GM19397 (cell line): ENCODE measurements around the gene IDI1.
"Not testable (repeated sequence)": the region's sequence is repeated elsewhere in the genome, so short reads cannot be mapped to it uniquely, and the experiment has no call there.

ENCODE experiments used
- ATAC-seq: cut with Tn5 transposase; IDR thresholded peaks from one replicate; pipeline ENCODE4 v1.9.1; 2021; ENCODE audit warnings: mild to moderate bottlenecking, moderate library complexity; ENCODE audit not compliant: unreplicated experiment

The IDI1 gene

GRCh38 chr10:1064964-1065247 is 16.0 kb upstream of the IDI1 start:
- ATAC-seq, result no peak

GRCh38 chr10:1063232-1063865 is 14.4 kb upstream of the IDI1 start:
- ATAC-seq, result no peak

DNA sequence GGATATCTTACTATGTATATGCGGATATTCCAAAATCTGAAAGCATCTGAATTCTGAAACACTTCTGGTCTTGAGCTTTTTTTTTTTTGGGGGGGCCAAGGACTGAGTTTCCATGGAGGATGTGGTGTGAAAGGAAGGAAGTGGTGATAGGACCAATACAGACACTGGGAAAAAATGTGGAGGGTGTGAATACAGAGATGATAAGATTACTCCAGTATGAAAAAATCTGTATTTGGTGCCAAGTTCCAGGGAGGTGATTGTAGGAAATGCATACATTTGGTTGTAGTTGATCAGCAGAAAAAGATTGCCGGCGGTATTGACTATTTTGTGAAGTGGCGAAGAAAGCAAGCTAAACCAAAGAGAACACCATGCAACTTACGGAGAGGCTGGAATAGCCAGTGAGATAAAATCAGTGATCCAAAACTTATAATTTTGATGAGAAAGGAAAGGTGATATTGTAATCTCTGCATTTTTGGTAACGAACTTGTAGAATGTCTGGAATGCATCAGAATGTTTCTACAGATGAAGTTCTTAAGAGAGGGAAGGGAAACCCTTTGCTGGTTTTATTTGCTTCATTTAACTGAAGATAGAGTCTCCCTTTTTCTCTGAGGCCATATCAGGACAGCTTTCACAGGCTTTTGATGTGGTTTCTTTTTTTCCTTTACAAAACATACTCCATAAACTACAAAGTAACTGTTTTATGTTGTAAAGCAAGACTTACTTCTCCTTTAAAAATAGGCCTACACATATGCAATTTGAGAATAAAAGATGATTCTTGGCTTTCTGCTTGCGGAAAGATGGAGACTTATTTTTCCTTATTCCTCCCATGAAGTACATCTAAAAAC is 13.2 kb upstream of the IDI1 start:
- no peak for ATAC-seq

DNA sequence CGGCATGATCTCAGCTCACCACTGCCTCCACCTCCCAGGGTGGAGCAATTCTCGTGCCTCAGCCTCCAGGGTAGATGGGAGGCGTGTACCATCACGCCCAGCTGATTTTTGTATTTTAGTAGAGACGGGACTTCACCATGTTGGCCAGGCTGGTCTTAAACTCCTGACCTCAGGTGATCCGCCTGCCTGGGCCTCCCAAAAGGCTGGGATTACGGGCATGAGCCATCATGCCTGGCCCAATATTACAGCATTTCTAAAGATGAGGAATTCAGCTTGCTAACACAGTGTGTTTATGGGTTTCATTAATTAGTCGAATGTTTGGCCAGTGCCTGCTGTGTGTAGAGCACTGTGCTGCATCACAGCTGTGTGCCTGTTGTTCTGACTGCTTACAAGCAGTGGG is 11.0 kb upstream of the IDI1 start:
- no peak for ATAC-seq

DNA sequence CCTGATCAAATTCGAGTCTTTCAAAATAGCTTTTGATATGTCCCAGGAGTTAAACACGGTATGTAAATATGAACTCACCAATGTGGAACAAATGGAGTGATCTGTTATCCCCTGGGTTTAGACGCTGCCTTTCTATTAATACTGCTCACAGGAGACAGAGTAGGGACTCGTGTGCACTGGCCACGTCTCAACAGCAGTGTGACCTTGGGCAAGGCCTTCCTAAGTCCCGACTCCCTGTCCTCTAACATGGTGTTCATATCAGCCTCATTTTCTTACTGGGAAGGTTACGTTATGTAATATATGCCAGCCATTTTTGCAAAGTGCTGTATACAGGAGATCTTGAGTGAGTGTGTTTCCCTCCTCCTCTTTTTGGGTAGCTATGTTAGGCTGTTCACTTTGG is 9.1 kb upstream of the IDI1 start:
- ATAC-seq, result no peak

DNA sequence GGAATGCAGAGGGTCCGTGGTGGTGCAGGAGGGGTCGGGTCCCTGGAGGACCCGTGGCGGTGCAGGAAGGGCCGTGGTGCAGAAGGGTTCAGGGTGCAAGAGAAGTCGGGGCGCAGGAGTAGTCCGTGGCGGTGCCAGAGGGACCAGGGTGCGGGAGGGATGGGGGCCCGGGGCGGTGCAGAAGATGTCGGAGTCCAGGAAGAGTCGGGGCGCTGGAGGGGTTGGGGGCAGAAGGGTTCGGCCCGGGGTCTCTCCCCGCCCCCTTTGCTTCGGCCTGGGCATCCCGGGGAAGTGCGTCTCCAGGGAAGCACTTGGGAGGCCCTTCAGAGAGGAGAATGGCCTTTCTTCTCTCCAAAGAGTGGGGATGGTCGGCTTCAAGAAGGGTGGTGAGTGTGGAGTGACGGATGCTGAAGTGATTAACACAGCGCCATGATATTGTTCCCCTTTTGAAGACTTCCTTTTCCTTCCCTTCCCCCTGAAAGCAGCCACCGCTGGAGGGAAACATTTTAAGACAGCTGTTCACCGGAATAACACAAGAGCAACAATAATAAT is 8.3 kb upstream of the IDI1 start:
- ATAC-seq, result no peak

DNA sequence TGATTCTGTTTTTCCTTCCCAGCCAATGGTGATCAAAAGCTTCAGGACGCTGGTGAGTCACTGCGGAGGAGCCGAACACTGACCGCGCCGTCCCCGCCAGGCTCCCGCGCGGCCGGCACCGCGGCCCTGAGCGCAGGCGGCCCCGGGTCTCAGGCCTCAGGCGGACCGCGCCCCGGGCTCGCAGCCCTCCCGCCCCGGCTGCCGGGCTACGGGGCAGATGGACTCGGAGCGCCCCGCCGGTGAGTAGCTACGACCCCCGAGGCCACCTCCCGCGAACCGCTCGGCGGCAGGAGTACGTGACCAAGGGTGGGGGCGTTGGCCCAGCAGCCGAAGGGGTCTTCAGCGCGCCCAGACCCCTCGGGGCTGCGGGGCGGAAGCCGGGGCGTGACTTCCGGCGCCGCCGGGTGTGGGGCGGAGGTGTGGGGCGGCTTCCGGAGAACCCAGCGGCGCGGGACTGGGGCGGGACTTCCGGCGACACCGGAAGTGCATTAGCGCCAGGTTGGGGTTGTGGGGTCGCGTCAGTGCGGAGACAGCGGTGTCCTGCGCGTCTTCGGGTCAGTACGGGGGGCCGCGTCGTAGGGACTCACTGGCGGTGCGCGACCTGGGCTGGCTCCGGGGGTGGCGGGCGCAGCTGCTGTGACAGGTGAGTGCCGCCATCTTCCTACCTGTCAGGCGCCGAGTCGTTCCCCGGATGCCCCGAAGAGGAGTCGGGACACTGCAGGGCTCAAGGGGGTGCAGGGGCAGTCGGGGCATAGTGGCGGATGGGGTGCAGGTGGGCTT is 7.6 kb upstream of the IDI1 start, which contains the start of gene WDR37:
WDR37 (plus strand) TSS at position 60 of the 780 bp plus-strand sequence. CDS start 15,771 bp downstream, outside the sequence.
- peak; percentile 97 for ATAC-seq

DNA sequence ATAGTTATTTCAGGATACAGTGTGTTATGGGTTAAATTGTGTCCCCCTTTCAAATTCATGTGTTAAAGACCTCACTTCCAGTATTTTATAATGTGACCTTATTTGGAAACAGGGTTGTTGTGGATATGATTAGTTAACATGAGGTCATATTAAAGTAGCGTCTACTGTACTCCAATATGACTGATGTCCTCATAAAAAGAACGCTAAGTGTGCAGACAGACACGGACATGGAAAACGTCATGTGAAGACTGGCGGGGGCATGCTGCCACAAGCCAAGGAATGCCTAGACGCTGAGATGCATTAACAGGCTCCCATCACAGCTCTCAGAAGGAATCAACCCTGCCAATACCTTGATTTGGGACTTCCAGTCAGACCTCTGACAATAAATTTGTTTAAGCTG is 5.8 kb upstream of the IDI1 start:
- ATAC-seq, result no peak

DNA sequence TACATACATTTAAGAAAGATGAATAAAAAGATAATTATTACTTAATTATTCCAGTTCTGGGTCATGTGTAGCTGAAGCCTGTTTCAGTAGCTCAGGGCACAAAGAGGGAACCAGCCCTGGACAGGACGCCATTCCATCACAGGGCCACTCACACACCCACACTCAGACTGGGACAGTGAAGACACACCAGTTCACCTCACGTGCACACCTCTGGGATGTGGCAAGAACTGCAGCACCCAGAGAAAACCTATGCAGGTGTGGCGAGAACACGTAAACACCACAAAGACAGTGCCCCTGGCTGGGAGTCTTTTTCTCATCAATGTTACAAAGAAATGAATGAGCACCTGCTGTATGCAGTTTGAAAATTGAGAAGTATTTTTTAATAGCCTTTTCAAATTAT is 1.6 kb upstream of the IDI1 start:
- ATAC-seq, result no peak

- ATAC-seq, result no peak
These were observed 1.2 kb upstream of the IDI1 start for GRCh38 chr10:1050145-1050544.

- no peak for ATAC-seq
These were observed 573 bp upstream of the IDI1 start for GRCh38 chr10:1049425-1049958.

GRCh38 chr10:1048349-1048731 is 579 bp downstream of the IDI1 start:
- ATAC-seq, result no peak

GRCh38 chr10:1047937-1048336 is 982 bp downstream of the IDI1 start:
- ATAC-seq, result no peak

DNA sequence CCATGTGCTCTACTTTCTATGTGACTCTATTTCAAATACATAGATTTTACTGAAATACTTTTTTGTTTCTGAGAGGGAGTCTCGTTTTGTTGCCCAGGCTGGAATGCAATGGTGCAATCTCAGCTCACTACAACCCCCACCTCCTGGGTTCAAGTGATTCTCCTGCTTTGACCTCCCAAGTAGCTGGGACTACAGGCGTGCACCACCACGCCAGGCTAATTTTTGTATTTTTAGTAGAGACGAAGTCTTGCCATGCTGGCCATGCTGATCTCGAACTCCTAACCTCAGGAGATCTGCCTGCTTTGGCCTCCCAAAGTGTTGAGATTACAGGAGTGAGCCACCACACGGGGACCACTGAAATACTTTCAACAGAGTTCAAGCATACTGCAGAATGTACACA is 3.5 kb downstream of the IDI1 start:
- no peak for ATAC-seq

- no peak for ATAC-seq
These were observed 4.0 kb downstream of the IDI1 start for GRCh38 chr10:1044964-1045363.

- ATAC-seq, result no peak
These were observed 4.8 kb downstream of the IDI1 start for GRCh38 chr10:1044146-1044545.

DNA sequence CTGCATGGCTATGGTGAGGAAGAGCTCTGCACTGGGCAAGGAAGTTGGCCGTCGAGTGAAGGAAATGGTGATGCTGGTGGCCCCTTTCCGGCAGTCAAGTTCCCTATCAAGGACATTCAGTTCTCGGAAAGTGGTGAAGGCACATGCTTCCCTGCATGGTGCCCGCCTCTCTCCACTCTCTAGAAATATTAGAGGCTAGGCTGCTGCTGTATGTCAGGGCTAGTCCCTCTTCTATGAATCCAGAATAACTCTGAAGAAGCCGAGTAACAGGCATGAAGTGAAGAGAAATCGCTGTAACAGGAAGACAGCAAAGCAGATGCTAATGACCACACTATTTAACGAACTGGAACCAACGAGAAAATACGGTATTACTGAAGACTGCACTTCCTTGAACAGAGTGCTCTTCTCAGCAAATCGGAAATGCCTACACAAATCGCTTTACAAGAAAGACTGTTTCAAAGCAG is 5.4 kb downstream of the IDI1 start:
- ATAC-seq, result peak; percentile 57

- ATAC-seq, result no peak
These were observed 7.4 kb downstream of the IDI1 start for GRCh38 chr10:1041514-1041913.

DNA sequence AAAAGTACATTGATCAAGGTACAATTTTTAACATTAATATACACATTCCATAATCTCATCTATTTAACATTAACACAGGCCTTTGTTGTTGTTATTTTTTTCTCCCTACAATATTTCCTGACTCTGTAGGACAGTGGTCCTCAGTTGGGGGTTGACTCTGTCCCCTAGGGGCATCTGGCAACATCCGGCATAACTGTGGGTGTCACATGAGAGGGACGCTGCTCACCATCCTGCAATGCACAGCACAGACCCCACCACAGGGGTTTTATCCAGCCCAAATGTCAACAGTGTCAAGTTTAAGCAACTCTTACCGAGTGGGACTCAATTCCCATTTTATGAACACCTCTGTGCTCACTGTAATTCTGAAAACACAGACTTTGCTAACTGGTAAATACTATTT is 8.8 kb downstream of the IDI1 start:
- no peak for ATAC-seq

- ATAC-seq, result not testable (repeated sequence)
These were observed 10.2 kb downstream of the IDI1 start for GRCh38 chr10:1038769-1039168.

GRCh38 chr10:1037098-1037497 is 11.8 kb downstream of the IDI1 start:
- ATAC-seq, result no peak
